ENCODE measurements around the gene FUT6.

DNA sequence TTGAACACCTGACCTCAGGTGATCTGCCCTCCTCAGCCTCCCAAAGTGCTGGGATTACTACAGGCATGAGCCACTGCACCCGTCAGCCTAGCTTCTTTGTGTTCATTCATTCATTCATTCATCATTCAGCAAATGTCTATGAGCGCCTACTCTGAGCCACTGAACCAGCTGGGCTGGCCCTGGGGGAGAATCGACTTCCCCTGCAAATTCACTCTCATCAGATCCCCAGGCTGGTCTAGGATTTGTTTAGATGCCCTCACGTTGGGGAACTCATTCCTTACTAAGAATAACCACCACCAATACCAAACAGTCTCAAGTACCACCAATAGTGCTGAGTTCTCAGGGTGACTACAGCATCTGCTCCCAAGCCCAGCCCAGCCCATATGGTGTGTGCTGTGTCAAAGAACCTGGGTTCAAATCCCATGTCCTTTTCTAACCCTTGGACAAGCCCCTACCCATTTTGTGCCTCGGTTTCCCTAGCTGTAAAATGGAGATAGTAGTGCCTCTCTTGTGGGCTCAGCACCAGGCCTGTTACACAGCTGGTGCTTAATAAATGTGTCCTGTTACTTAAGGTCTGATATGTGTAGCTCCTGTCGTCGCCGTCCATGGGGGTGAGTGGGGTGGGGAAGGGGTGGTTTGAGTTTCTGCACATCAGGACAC is 17.9 kb downstream of the FUT6 start:
- no peak for TF ChIP-seq CTCF (IDR thresholded peaks at IDR 0.05)
- TF ChIP-seq POLR2AphosphoS5 (IDR thresholded peaks at IDR 0.05; ENCODE audit: low read depth, low read length) = no peak
